Transverse colon (tissue), 4 donors: ENCODE results near the gene CEMIP2. TPM values are rescaled to one million over a fixed set of nuclear protein-coding genes. Genes with fewer than 3 reads are reported as not detected.

Experiments used
- DNase-seq: peaks from one replicate; pipeline ENCODE4 v3.0.0-alpha.2; 2019
- H3K27ac ChIP-seq, 4 donors: fragments of 200-600 bp; sonication (generic); 2 replicates each; pipeline ENCODE4 v1.5.1; 2016 to 2018; ENCODE audit warnings: inconsistent platforms in 4 of 4
- H3K27me3 ChIP-seq: fragments of 200-600 bp; sonication (generic); 2 replicates; pipeline ENCODE4 v1.5.1; 2017; ENCODE audit warnings: inconsistent platforms
- H3K36me3 ChIP-seq, 4 donors: fragments of 200-600 bp; sonication (generic); 2 replicates each; pipeline ENCODE4 v1.5.1; 2017 to 2019; ENCODE audit warnings: inconsistent platforms in 4 of 4
- H3K4me1 ChIP-seq, 4 donors: fragments of 200-600 bp; sonication (generic); 2 replicates each; pipeline ENCODE4 v1.5.1; 2017 to 2020; ENCODE audit warnings: inconsistent platforms in 4 of 4
- H3K4me3 ChIP-seq, 4 donors: fragments of 200-600 bp; sonication (generic); 1 replicate in 1 of 4; 2 replicates in 3 of 4; pipeline versions ENCODE4 v1.5.1 to v1.6.1; 2017 to 2019; ENCODE audit warnings: inconsistent platforms in 4 of 4
- H3K9me3 ChIP-seq, 2 donors: fragments of 200-600 bp; sonication (generic); 2 replicates each; pipeline ENCODE4 v1.5.1; 2017 to 2019; ENCODE audit warnings: inconsistent platforms in 2 of 2
- EP300 ChIP-seq: sonication (generic); formaldehyde crosslinking; IDR thresholded peaks from one replicate; pipeline ENCODE4 v1.6.1; 2017; ENCODE audit warnings: antibody characterized with exemption, low read depth
- POLR2A ChIP-seq: fragments of 450-650 bp; IDR thresholded peaks from one replicate; pipeline ENCODE4 v1.6.1; 2016; ENCODE audit warnings: antibody characterized with exemption, mild to moderate bottlenecking, moderate library complexity
- POLR2AphosphoS5 ChIP-seq, 3 donors: sonication (generic); formaldehyde crosslinking; IDR thresholded peaks; one replicate each; pipeline ENCODE4 v1.6.1; 2016; ENCODE audit warnings: antibody characterized with exemption in 3 of 3
- WGBS, 2 donors: methylation state at CpG; one replicate each; pipeline ENCODE4 v1.1.5; 2018; ENCODE audit warnings: low coverage in 1 of 2; 5-methylcytosine and 5-hydroxymethylcytosine counted together
- in situ Hi-C, 4 donors: fragments of 200-750 bp; cut with MboI; loops; one replicate each; pipeline versions ENCODE4 v1.15.0 to v1.15.1; 2017; ENCODE audit warnings: low sequenced_read_pairs in 3 of 4, low pct_ligation_motif_present in 1 of 4, low pct_unique_long_range_greater_than_20kb in 1 of 4
- intact Hi-C: fragments of 100-400 bp; cut with DNase I; formaldehyde crosslinking; loops from one replicate; pipeline ENCODE4 v1.15.1; 2023; ENCODE audit warnings: low total_unique reads
- total RNA-seq, 4 donors: library from RNA; depleted of rRNA; stranded (reverse); fragments of >200 nt; gene quantifications; one replicate each; pipeline ENCODE4 v1.1.0, GENCODE V29; 2016
- TF ChIP-seq, protein P1 (sequence below), 5 experiments: fragments of 200-600 bp in 3 of 5; fragments of 450-650 bp in 2 of 5; sonication (generic) in 3 of 5; IDR thresholded peaks; 1 replicate in 2 of 5; 2 replicates in 3 of 5; pipeline ENCODE4 v1.5.1; 2016 to 2017; ENCODE audit warnings: antibody characterized with exemption in 5 of 5, inconsistent platforms in 3 of 5, mild to moderate bottlenecking in 2 of 5, moderate library complexity in 1 of 5

The CEMIP2 gene
- total RNA-seq, 4 donors from 2014 or later = 56.3 to 352 (median 236) TPM

DNA sequence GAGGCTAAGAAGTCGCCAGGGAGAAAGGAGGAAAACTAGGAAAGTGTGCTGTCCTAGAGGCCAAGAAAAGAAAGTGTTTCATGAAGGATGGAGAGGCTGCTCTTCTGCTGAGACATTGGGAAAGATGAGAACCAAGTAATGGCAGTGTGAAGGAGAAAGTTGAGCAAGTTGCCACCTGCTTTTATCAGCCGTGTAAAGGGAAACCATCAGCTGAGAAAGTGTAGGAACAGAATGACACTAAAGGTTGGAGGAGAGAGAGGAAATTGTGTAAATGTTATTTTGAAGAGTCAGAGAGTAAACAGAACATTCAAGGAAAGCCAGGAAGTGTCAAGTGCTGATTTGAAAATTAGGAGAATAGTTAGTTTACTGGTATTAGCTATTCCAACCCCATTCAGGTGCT is 125.0 kb downstream of the CEMIP2 start:
- no peak for DNase-seq
- Histone ChIP-seq H3K27me3 (no peaks in the 10 kb centered on the region), H3K9me3 (no peaks in the 10 kb centered on the region), H3K36me3 (no peaks in the 10 kb centered on the region), H3K4me3 (no peak overlapping the region), H3K4me1 (peaks cover 0 to 16% (median 7%) of the 10 kb centered on the region in 4 donors), H3K27ac (peak overlapping the region in 1 of 4 donors; percentile 13)
- TF ChIP-seq POLR2AphosphoS5 (IDR thresholded peaks at IDR 0.05) (no peak), EP300 (no peak)
- intact Hi-C loops (no loop called here), in situ Hi-C loops (no loop called here)
- 79% methylated on average over 2 of the region's 2 CpGs for WGBS, 2 donors

DNA sequence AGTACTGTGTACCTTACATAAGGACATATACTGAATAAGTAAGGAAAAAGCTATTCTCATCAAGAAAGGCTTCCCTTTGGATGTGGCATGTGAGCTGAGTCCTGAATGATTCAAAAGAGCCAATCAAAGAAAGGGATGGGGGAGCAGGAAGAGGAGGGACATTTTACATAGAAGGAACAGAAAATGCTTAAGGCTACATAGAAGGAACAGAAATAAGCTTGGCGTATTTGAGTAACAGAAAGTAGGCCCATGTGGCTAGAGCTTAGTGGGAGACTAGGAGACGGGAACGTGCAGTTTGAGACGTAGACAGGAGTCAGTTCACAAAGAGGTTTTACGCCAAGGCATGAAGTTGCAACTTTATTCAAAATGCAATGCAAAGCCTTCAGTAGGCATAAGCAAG is 126.3 kb downstream of the CEMIP2 start:
- intact Hi-C loops (no loop called here), in situ Hi-C loops (no loop called here)
- TF ChIP-seq POLR2A (no peak), POLR2AphosphoS5 (IDR thresholded peaks at IDR 0.05) (no peak), EP300 (no peak)
- TF ChIP-seq, protein P1, sequence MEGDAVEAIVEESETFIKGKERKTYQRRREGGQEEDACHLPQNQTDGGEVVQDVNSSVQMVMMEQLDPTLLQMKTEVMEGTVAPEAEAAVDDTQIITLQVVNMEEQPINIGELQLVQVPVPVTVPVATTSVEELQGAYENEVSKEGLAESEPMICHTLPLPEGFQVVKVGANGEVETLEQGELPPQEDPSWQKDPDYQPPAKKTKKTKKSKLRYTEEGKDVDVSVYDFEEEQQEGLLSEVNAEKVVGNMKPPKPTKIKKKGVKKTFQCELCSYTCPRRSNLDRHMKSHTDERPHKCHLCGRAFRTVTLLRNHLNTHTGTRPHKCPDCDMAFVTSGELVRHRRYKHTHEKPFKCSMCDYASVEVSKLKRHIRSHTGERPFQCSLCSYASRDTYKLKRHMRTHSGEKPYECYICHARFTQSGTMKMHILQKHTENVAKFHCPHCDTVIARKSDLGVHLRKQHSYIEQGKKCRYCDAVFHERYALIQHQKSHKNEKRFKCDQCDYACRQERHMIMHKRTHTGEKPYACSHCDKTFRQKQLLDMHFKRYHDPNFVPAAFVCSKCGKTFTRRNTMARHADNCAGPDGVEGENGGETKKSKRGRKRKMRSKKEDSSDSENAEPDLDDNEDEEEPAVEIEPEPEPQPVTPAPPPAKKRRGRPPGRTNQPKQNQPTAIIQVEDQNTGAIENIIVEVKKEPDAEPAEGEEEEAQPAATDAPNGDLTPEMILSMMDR (IDR thresholded peaks at IDR 0.05) = no peak
- Histone ChIP-seq H3K9me3 (no peaks in the 10 kb centered on the region), H3K4me3 (no peak overlapping the region), H3K36me3 (no peaks in the 10 kb centered on the region), H3K27me3 (no peaks in the 10 kb centered on the region), H3K4me1 (peaks cover 0 to 9% (median 4%) of the 10 kb centered on the region in 4 donors), H3K27ac (peak overlapping the region in 3 of 4 donors; percentile 4 to 14 (median 7))
- WGBS, 2 donors = 93% methylated on average over 5 of the region's 5 CpGs; no CpG with 5 or more reads in 1 of the 2 donors
- DNase-seq = no peak

DNA sequence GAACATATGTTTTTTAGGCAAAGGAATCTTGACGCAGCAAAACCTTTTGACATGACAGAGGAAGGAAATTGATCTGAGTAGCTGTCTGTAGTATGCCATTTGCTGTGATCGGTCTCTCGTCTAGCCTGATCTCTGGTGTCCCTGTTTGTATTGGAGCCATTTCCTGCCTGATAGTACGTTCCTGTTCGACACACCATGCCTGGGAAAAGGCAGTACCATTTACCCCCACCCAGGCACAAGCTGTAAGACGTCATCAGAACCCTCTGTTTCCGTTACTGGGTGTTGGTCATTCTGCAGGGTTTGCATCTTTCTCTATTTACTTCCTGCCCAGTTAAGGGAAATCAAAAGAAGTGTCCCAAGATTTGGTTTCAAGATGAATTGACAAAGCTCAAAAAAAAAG is 129.7 kb downstream of the CEMIP2 start:
- DNase-seq = peak; percentile 26
- Histone ChIP-seq H3K9me3 (no peaks in the 10 kb centered on the region), H3K27ac (peak overlapping the region in 3 of 4 donors; percentile 14 to 18 (median 14)), H3K27me3 (no peaks in the 10 kb centered on the region), H3K36me3 (no peaks in the 10 kb centered on the region), H3K4me3 (no peak overlapping the region), H3K4me1 (no peaks in the 10 kb centered on the region)
- intact Hi-C loops = loop anchor here (2.0 kb wide), 1 partner anchor 52 kb away; no protein-coding TSS in a partner anchor
- in situ Hi-C loops = no loop called here
- no peak for TF ChIP-seq EP300
- TF ChIP-seq, protein P1 (IDR thresholded peaks at IDR 0.05) = no peak
- TF ChIP-seq POLR2AphosphoS5 (IDR thresholded peaks at IDR 0.05) = peak in 1 of 3 donors; percentile 27
- 55 to 80% methylated on average over 1 to 7 of the region's 7 CpGs for WGBS, 2 donors

DNA sequence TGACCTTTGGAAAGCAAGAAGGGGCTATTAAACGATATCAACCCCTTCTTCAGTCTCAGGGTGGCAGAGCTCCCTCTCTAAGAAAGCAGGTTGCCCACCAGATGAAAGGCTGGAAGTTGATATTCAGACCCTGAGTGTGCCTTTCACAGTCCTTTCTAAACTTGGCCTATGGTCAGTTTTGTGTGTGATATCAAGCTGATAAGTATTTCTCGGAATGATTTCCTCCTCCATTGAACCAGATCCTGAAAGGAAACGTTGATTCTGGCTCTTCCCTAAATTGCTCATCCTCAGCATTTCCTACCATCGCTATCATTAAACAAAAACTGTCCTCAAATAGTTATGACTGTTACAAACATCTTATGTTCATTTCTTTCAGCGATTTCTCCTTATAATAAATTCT is 130.4 kb downstream of the CEMIP2 start:
- intact Hi-C loops (loop anchor here (2.0 kb wide), 1 partner anchor 51 kb away; no protein-coding TSS in a partner anchor), in situ Hi-C loops (no loop called here)
- 64 to 78% methylated on average over 5 of the region's 5 CpGs for WGBS, 2 donors
- Histone ChIP-seq H3K27ac (peak overlapping the region in 3 of 4 donors; percentile 14 to 18 (median 14)), H3K36me3 (no peaks in the 10 kb centered on the region), H3K27me3 (no peaks in the 10 kb centered on the region), H3K4me1 (no peaks in the 10 kb centered on the region), H3K9me3 (no peaks in the 10 kb centered on the region), H3K4me3 (no peak overlapping the region)
- no peak for DNase-seq
- TF ChIP-seq, protein P1 (IDR thresholded peaks at IDR 0.05) = no peak
- no peak for TF ChIP-seq EP300
- no peak for TF ChIP-seq POLR2AphosphoS5 (IDR thresholded peaks at IDR 0.05)
- TF ChIP-seq POLR2A = no peak

DNA sequence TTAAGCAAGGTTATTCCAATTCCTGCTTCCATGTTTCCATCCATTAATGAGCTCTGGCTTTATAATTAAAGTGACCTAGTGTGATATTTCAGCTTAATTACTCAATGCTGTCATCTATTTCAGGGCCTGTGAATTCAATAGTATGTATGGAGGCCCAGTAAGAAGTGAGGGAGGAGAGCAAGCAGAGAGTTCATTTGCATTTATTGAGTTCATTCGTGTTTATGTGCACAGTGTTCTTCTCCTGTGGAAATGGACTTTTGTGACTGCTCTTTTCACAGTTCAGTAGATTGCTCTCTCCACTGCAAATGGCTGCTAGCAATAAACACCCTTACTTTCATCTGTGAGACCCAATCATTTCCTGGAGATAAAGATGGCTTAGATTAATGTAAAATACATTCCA is 130.9 kb downstream of the CEMIP2 start:
- TF ChIP-seq EP300 = no peak
- TF ChIP-seq POLR2A = no peak
- TF ChIP-seq POLR2AphosphoS5 (IDR thresholded peaks at IDR 0.05) = no peak
- TF ChIP-seq, protein P1 (IDR thresholded peaks at IDR 0.05) = no peak
- Histone ChIP-seq H3K27me3 (no peaks in the 10 kb centered on the region), H3K27ac (no peak overlapping the region), H3K36me3 (no peaks in the 10 kb centered on the region), H3K4me3 (no peak overlapping the region), H3K4me1 (no peaks in the 10 kb centered on the region), H3K9me3 (no peaks in the 10 kb centered on the region)
- intact Hi-C loops = no loop called here
- in situ Hi-C loops = no loop called here
- DNase-seq = no peak
- whole genome bisulfite sequencing, 2 donors = 0 to 27% methylated on average over 1 of the region's 1 CpG
